Right lobe of liver (tissue), 4 donors: ENCODE measurements around the gene IPO11.

Source experiments
- CTCF ChIP-seq, 4 donors: fragments of 200-600 bp in 3 of 4; fragments of 450-650 bp in 1 of 4; IDR thresholded peaks; one replicate each; pipeline versions ENCODE4 v1.5.1 to v1.8.0; 2016 to 2022; ENCODE audit warnings: antibody characterized with exemption in 4 of 4, mild to moderate bottlenecking in 2 of 4
- POLR2A ChIP-seq: fragments of 450-650 bp; IDR thresholded peaks from one replicate; pipeline ENCODE4 v1.6.1; 2017; ENCODE audit warnings: antibody characterized with exemption, mild to moderate bottlenecking
- donor health status: DM: no; HTN: no; CAD: no.
- donor health status: DM: no; HTN: no; CAD: no.
- donor health status: DM: no; HTN: yes; CAD: no.

- TF ChIP-seq POLR2A (no peak), CTCF (IDR thresholded peaks at IDR 0.05) (no peak)
Measured at GRCh38 chr5:62568143-62568542, 155.6 kb downstream of the IPO11 start.
